Vagina (tissue), 2 donors: ENCODE data around the gene SELENOO.

Experiments used
- POLR2A ChIP-seq, 2 donors: fragments of 450-650 bp; IDR thresholded peaks; one replicate each; pipeline ENCODE4 v1.6.1; 2017; ENCODE audit warnings: antibody characterized with exemption in 2 of 2, mild to moderate bottlenecking in 2 of 2, moderate library complexity in 2 of 2
- POLR2AphosphoS5 ChIP-seq, 2 donors: sonication (generic); formaldehyde crosslinking; IDR thresholded peaks; one replicate each; pipeline ENCODE4 v1.9.0; 2017; ENCODE audit warnings: antibody characterized with exemption in 2 of 2, mild to moderate bottlenecking in 2 of 2, low read depth in 1 of 2; ENCODE audit not compliant: insufficient read depth in 1 of 2

DNA sequence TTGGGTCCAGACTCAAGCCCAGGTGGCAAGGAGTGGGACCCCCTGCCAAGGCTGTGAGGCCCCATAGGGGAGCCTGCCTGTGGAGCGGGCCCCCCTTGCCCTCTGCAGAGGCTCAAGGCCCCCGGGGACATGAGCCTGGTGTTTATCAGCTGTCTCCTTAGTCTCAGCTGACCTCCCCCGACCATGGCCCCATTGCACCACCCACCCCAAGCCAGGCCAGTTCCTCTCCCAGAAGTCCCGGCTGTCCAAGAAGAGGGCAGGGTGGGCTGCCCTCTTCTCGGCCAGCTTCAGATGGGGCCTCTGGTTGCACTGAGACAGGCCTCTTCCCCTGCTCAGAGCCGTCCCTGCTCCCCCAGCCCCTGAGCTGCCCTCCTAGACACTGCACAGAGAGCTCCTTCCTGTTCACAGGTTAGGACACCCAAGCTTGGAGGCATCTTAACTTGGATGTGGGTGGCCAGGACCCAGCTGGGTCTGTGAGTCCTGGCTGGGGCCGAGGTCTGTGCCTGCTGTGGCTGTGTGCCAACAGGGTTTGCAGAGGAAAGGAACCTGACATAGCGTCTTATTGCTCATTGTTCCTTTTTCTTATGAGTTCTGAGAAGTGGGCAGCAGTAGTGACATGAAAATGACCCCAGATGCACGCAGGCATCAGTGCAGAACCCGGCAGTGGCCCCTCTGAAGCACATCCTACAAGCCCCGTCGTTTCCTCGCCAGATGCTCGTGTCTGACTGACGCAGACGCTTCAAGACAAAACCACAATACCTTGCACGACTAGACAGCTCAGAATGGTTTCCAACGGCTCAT lies 9.7 kb upstream of the SELENOO start:
- no peak for TF ChIP-seq POLR2AphosphoS5 (IDR thresholded peaks at IDR 0.05; ENCODE audit: insufficient read depth in 1 of 2, low read depth in 1 of 2)
- TF ChIP-seq POLR2A (IDR thresholded peaks at IDR 0.05), result no peak
